Measurements from ENCODE around the gene LCOR. TPM values are rescaled to one million over a fixed set of nuclear protein-coding genes. Genes with fewer than 3 reads are reported as not detected.

The LCOR gene
- total RNA-seq, 2 donors from 2014 or later: 58.6 to 73.1 TPM

- intact Hi-C loops (cut with DNase I): no loop called here
- DNase-seq: no peak
- Histone ChIP-seq H3K9ac (ENCODE audit: low read depth in 2 of 2, low read length in 2 of 2) (no peak overlapping the region), H3K27ac (peak overlapping the region; percentile 15), H3K9me3 (no peaks in the 10 kb centered on the region), H3K27me3 (no peaks in the 10 kb centered on the region), H3K36me3 (no peaks in the 10 kb centered on the region), H3K4me3 (no peak overlapping the region), H3K4me1 (no peaks in the 10 kb centered on the region)
- TF ChIP-seq CTCF (IDR thresholded peaks at IDR 0.05): no peak
These were observed 18.7 kb downstream of the LCOR start for GRCh38 chr10:96850825-96851224.

GRCh38 chr10:96851281-96851680 lies 19.2 kb downstream of the LCOR start:
- DNase-seq: no peak
- Histone ChIP-seq H3K36me3 (no peaks in the 10 kb centered on the region), H3K4me1 (no peaks in the 10 kb centered on the region), H3K9ac (ENCODE audit: low read depth in 2 of 2, low read length in 2 of 2) (no peak overlapping the region), H3K27ac (peak overlapping the region; percentile 15), H3K9me3 (no peaks in the 10 kb centered on the region), H3K4me3 (no peak overlapping the region), H3K27me3 (no peaks in the 10 kb centered on the region)
- no peak for TF ChIP-seq CTCF (IDR thresholded peaks at IDR 0.05)
- intact Hi-C loops (cut with DNase I): no loop called here

- Histone ChIP-seq H3K4me1 (no peaks in the 10 kb centered on the region), H3K9ac (ENCODE audit: low read depth in 2 of 2, low read length in 2 of 2) (no peak overlapping the region), H3K27ac (no peak overlapping the region), H3K27me3 (no peaks in the 10 kb centered on the region), H3K9me3 (no peaks in the 10 kb centered on the region), H3K4me3 (no peak overlapping the region), H3K36me3 (no peaks in the 10 kb centered on the region)
- no peak for DNase-seq
- intact Hi-C loops (cut with DNase I): no loop called here
- no peak for TF ChIP-seq CTCF (IDR thresholded peaks at IDR 0.05)
These were observed 24.2 kb downstream of the LCOR start for GRCh38 chr10:96856317-96856716.

- intact Hi-C loops (cut with DNase I): no loop called here
- H3K27me3 ChIP-seq: no peaks in the 10 kb centered on the region
- H3K9ac ChIP-seq (ENCODE audit: low read depth in 2 of 2, low read length in 2 of 2): no peak overlapping the region
- no peaks in the 10 kb centered on the region for H3K9me3 ChIP-seq
- no peak for TF ChIP-seq CTCF (IDR thresholded peaks at IDR 0.05)
- no peaks in the 10 kb centered on the region for H3K4me1 ChIP-seq
- no peak for DNase-seq
- H3K36me3 ChIP-seq: no peaks in the 10 kb centered on the region
- H3K27ac ChIP-seq: no peak overlapping the region
- no peak overlapping the region for H3K4me3 ChIP-seq
These were observed 25.4 kb downstream of the LCOR start for GRCh38 chr10:96857301-96858012.

- Histone ChIP-seq H3K27me3 (no peaks in the 10 kb centered on the region), H3K36me3 (no peaks in the 10 kb centered on the region), H3K4me1 (no peaks in the 10 kb centered on the region), H3K4me3 (no peak overlapping the region), H3K9me3 (no peaks in the 10 kb centered on the region), H3K27ac (no peak overlapping the region), H3K9ac (ENCODE audit: low read depth in 2 of 2, low read length in 2 of 2) (no peak overlapping the region)
- TF ChIP-seq CTCF (IDR thresholded peaks at IDR 0.05): no peak
- intact Hi-C loops (cut with DNase I): no loop called here
- no peak for DNase-seq
These were observed 26.1 kb downstream of the LCOR start for GRCh38 chr10:96858038-96858705.

Measured in colonic mucosa (tissue), 4 donors.